GM18951 (cell line): ENCODE results near the gene TUBE1.

Experiments
- POLR2A ChIP-seq: IDR thresholded peaks from 4 replicates; pipeline ENCODE4 v1.6.1; 2011; ENCODE audit warnings: mild to moderate bottlenecking; ENCODE audit not compliant: insufficient read length, insufficient read depth; ENCODE audit errors: extremely low read depth
- in situ Hi-C: fragments of 300-500 bp; cut with MboI; formaldehyde crosslinking; loops from one replicate; pipeline ENCODE4 v1.12.0; 2022; ENCODE audit warnings: low sequenced_read_pairs, mixed read lengths, inconsistent platforms; ENCODE audit not compliant: unreplicated experiment

TUBE1 gene

DNA sequence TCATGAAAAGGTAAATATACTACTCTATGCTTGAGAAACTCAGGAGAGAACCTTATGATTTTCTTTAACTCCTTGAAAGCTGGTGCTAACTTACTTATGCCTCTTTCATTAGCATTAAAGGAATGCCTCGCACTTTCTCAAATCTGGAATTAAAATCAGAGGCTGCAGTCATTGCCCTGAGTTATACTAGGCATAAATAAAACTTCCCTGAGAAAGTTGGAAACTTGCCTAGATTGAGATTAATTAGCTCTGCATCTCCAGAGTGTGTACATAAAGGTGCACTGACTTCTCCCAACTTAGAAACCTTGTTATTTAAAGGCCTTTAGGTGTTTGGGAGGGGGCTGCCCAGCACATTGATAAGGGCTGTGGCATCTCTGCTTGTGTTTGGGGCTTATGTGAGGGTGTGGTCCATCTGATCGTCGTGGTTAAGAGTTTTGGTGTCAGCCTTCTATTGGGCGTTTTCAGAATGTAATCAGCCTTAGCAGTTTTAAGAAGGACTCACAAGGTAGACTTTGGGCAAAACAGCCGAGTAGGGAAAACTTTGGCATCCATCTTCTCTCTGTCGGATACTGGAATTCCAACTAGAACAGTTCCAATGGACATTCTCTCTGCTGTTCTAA, 65.5 kb downstream of the TUBE1 start:
- in situ Hi-C loops, result no loop called here
- TF ChIP-seq POLR2A, result no peak
